Measurements from ENCODE around the gene TSPO2. TPM values are rescaled to one million over a fixed set of nuclear protein-coding genes. Genes with fewer than 3 reads are reported as not detected.

Gene TSPO2
- total RNA-seq, 1 experiment from 2014 or later = not detected

DNA sequence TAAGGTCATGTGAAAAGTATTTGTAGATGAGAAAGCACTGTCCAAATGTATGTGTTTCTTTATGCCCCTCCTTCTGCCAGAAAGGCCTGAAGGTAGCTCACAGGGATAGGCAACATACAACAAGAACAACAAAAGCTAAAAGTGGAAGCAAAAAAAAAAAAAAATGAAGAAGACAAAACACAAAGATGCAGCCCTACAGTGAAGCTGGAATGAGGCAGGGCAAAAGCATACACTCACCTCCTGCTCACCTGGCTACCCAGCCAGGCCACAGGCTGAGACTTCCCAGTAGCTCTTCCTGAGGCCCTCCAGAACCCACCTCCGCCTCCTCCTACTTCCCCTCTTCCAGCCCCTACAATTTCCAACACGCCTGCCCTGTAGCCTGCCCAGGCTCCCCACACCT lies 5.7 kb upstream of the TSPO2 start:
- ATAC-seq = no peak
- BruUV-seq (replicated peaks) = no TSS peak
- no peak overlapping the region for H3K27ac ChIP-seq (ENCODE audit: low read depth, low read length)

More for the DNA sequence above, 5.7 kb upstream of the TSPO2 start:
- TF ChIP-seq ELF1 (IDR thresholded peaks at IDR 0.05; ENCODE audit: borderline replicate concordance, low read depth) (no peak), FOSL1 (IDR thresholded peaks at IDR 0.05; ENCODE audit: low read depth) (no peak), CEBPB (IDR thresholded peaks at IDR 0.05; ENCODE audit: low read depth) (no peak), SIN3A (IDR thresholded peaks at IDR 0.05; ENCODE audit: low read depth) (0 out of 2 replicates have a peak, but pooled peaks have one; percentile 10)
- TF ChIP-seq, protein P1, sequence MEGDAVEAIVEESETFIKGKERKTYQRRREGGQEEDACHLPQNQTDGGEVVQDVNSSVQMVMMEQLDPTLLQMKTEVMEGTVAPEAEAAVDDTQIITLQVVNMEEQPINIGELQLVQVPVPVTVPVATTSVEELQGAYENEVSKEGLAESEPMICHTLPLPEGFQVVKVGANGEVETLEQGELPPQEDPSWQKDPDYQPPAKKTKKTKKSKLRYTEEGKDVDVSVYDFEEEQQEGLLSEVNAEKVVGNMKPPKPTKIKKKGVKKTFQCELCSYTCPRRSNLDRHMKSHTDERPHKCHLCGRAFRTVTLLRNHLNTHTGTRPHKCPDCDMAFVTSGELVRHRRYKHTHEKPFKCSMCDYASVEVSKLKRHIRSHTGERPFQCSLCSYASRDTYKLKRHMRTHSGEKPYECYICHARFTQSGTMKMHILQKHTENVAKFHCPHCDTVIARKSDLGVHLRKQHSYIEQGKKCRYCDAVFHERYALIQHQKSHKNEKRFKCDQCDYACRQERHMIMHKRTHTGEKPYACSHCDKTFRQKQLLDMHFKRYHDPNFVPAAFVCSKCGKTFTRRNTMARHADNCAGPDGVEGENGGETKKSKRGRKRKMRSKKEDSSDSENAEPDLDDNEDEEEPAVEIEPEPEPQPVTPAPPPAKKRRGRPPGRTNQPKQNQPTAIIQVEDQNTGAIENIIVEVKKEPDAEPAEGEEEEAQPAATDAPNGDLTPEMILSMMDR (IDR thresholded peaks at IDR 0.05 in 2 of 3, conservative IDR thresholded peaks at IDR 0.05 in 1 of 3; ENCODE audit: borderline replicate concordance in 1 of 3, insufficient read depth in 1 of 3, low read depth in 2 of 3, low read length in 2 of 3) = no peak
- H2AFZ ChIP-seq (ENCODE audit: low read depth, low read length, poor library complexity, severe bottlenecking) = no peak overlapping the region
- H3K79me2 ChIP-seq (ENCODE audit: insufficient read depth, low read length) = no peaks in the 10 kb centered on the region
- POLR2A ChIA-PET = interaction anchor here (1.1 kb wide), 1 partner anchor 9 kb away, joined by 5 read pairs; no protein-coding TSS in a partner anchor
- H3K27me3 ChIP-seq (ENCODE audit: insufficient read depth, low read length) = no peaks in the 10 kb centered on the region
- no peak overlapping the region for H3K4me3 ChIP-seq (replicated peaks in 1 of 2; ENCODE audit: low read depth in 1 of 2, low read length in 2 of 2)
- H3K4me2 ChIP-seq (ENCODE audit: low read length) = no peak overlapping the region
- H3K9ac ChIP-seq (ENCODE audit: low read length) = no peak overlapping the region
- CTCF ChIA-PET = interaction anchor here (0.8 to 1.7 kb wide), 4 partner anchors 9 to 36 kb away, joined by 3 to 16 read pairs (median 4); partner anchors contain the start of genes NFYA and OARD1
- H3K9me3 ChIP-seq (ENCODE audit: control insufficient read depth in 1 of 2, insufficient read depth in 1 of 2, low read depth in 1 of 2, low read length in 2 of 2) = no peaks in the 10 kb centered on the region
- no peaks in the 10 kb centered on the region for H4K20me1 ChIP-seq (ENCODE audit: insufficient read depth)
- peaks cover 23 to 43% of the 10 kb centered on the region in 2 experiments; a peak in 3 of 4 replicates for H3K4me1 ChIP-seq (ENCODE audit: control insufficient read depth in 1 of 2, insufficient read depth in 2 of 2, low read length in 2 of 2)
- H3K9me2 ChIP-seq (ENCODE audit: insufficient read depth) = no peaks in the 10 kb centered on the region
- RAD21 ChIA-PET (ENCODE audit: low non-redundant PET in 1 of 2, low total read pairs in 2 of 2, uncharacterized antibody in 2 of 2, unreplicated experiment in 2 of 2) = no interaction called here
- H3K36me3 ChIP-seq (ENCODE audit: control insufficient read depth in 1 of 2, insufficient read depth in 2 of 2, low read length in 2 of 2) = no peaks in the 10 kb centered on the region
- intact Hi-C loops (cut with micrococcal nuclease) = no loop called here
- DNase-seq (ENCODE audit: low read depth, low spot score) = no peak
